OCI-LY7 (cell line): ENCODE data around the gene STON2. TPM values are rescaled to one million over a fixed set of nuclear protein-coding genes. Genes with fewer than 3 reads are reported as not detected.
A peak's percentile ranks its signal among the peaks of the same experiment; 100 is the strongest.

Experiments
- BruUV-seq: library from RNA; stranded (reverse); fragments of 400-500 nt; replicated peaks from 2 replicates; lab custom pipeline; 2021; lab: Mats Ljungman, UMichigan
- CTCF ChIA-PET: fragments of 300-600 bp; sonication (Branson Sonifier 250); formaldehyde crosslinking; loops from one replicate; lab custom pipeline; 2022; ENCODE audit warnings: antibody characterized with exemption; ENCODE audit not compliant: unreplicated experiment; lab: Charles Lee
- POLR2A ChIA-PET: fragments of 300-600 bp; sonication (Branson Sonifier 250); formaldehyde crosslinking; loops from one replicate; lab custom pipeline; 2022; ENCODE audit warnings: antibody characterized with exemption; lab: Charles Lee
- DNase-seq: peaks from one replicate; pipeline ENCODE4 v3.0.0-alpha.2; 2015; ENCODE audit warnings: low spot score
- H2AFZ ChIP-seq: fragments of 200-600 bp; sonication (generic), shearing (Covaris generic); 2 replicates; pipeline ENCODE4 v1.6.1; 2014; ENCODE audit warnings: mild to moderate bottlenecking, antibody characterized with exemption, low read length, moderate library complexity
- H3K27ac ChIP-seq: fragments of 200-600 bp; sonication (generic); 2 replicates; pipeline ENCODE4 v1.5.1; 2014; ENCODE audit warnings: mixed run types, low read depth, mild to moderate bottlenecking, moderate library complexity, low read length, inconsistent platforms; ENCODE audit not compliant: poor library complexity, severe bottlenecking
- H3K36me3 ChIP-seq: fragments of 200-600 bp; sonication (generic); 2 replicates; pipeline ENCODE4 v1.6.1; 2014; ENCODE audit warnings: mild to moderate bottlenecking, antibody characterized with exemption, low read length, moderate library complexity, mixed read lengths; ENCODE audit not compliant: insufficient read depth
- H3K4me1 ChIP-seq: fragments of 200-600 bp; sonication (generic); 2 replicates; pipeline ENCODE4 v1.5.1; 2014; ENCODE audit warnings: mild to moderate bottlenecking, low read length; ENCODE audit not compliant: insufficient read depth, poor library complexity, severe bottlenecking
- H3K4me2 ChIP-seq: fragments of 200-600 bp; sonication (generic); 2 replicates; pipeline ENCODE4 v1.6.1; 2014; ENCODE audit warnings: mild to moderate bottlenecking, low read length
- H3K4me3 ChIP-seq: fragments of 200-600 bp; sonication (generic); 2 replicates; pipeline ENCODE4 v1.5.1; 2014; ENCODE audit warnings: mild to moderate bottlenecking, low read depth, low read length; ENCODE audit not compliant: poor library complexity, severe bottlenecking
- H3K79me2 ChIP-seq: fragments of 200-600 bp; sonication (generic); 2 replicates; pipeline ENCODE4 v1.6.1; 2016; ENCODE audit warnings: low read depth, mild to moderate bottlenecking, low read length, moderate library complexity, mixed read lengths; ENCODE audit not compliant: insufficient read depth
- H3K9me2 ChIP-seq: fragments of 200-600 bp; sonication (generic); 2 replicates; pipeline ENCODE4 v1.6.1; 2016; ENCODE audit warnings: mild to moderate bottlenecking, low read length, mixed read lengths; ENCODE audit not compliant: insufficient read depth
- H3K9me3 ChIP-seq: fragments of 200-600 bp; sonication (generic); 2 replicates; pipeline ENCODE4 v1.6.1; 2014; ENCODE audit warnings: mild to moderate bottlenecking, mixed run types, low read length, mixed read lengths
- H4K20me1 ChIP-seq: fragments of 200-600 bp; sonication (generic); 2 replicates; pipeline ENCODE4 v1.6.1; 2014; ENCODE audit warnings: mild to moderate bottlenecking, antibody characterized with exemption, low read length, moderate library complexity, mixed read lengths; ENCODE audit not compliant: insufficient read depth
- CTCF ChIP-seq: fragments of 200-600 bp; sonication (generic); conservative IDR thresholded peaks from 2 replicates; pipeline ENCODE4 v1.5.1; 2014; ENCODE audit warnings: mild to moderate bottlenecking, antibody characterized with exemption, low read length, moderate library complexity, mixed read lengths
- EZH2phosphoT487 ChIP-seq: fragments of 200-600 bp; sonication (generic); IDR thresholded peaks from 2 replicates; pipeline ENCODE4 v1.6.1; 2018; ENCODE audit warnings: low read depth, borderline replicate concordance, mild to moderate bottlenecking, mixed run types, antibody characterized with exemption, low read length, moderate library complexity, mixed read lengths
- intact Hi-C: fragments of 100-400 bp; cut with micrococcal nuclease; formaldehyde crosslinking; loops from one replicate; pipeline ENCODE4 v1.10.0; 2022; ENCODE audit not compliant: unreplicated experiment
- total RNA-seq, 2 experiments: library from RNA; depleted of rRNA in 1 of 2; stranded (reverse); fragments of >200 nt in 1 of 2; shearing (Covaris generic) in 1 of 2; gene quantifications; 2 replicates each; pipeline ENCODE4 v1.2.3, GENCODE V29; 2014 to 2022

Gene STON2
- total RNA-seq, 2 experiments from 2014 or later = 0.25 TPM; not detected in 1

GRCh38 chr14:81303258-81303935, 96.7 kb downstream of the STON2 start:
- Histone ChIP-seq H3K27ac (no peak overlapping the region), H3K36me3 (no peaks in the 10 kb centered on the region), H3K4me1 (peaks cover 13% of the 10 kb centered on the region), H3K4me2 (no peak overlapping the region), H3K79me2 (no peaks in the 10 kb centered on the region), H3K9me2 (no peaks in the 10 kb centered on the region), H2AFZ (peak overlapping the region; percentile 15; the same call in 1 of the 2 replicates), H3K9me3 (no peaks in the 10 kb centered on the region), H4K20me1 (no peaks in the 10 kb centered on the region), H3K4me3 (no peak overlapping the region)
- ChIA-PET CTCF (no interaction called here), POLR2A (no interaction called here)
- no TSS peak for BruUV-seq
- intact Hi-C loops = no loop called here
- DNase-seq = peak; percentile 56
- TF ChIP-seq CTCF = no peak
- no peak for TF ChIP-seq EZH2phosphoT487

GRCh38 chr14:81302638-81303037, 97.5 kb downstream of the STON2 start:
- ChIA-PET POLR2A (no interaction called here), CTCF (no interaction called here)
- DNase-seq = peak; percentile 35
- Histone ChIP-seq H4K20me1 (no peaks in the 10 kb centered on the region), H3K79me2 (no peaks in the 10 kb centered on the region), H3K9me3 (no peaks in the 10 kb centered on the region), H3K9me2 (no peaks in the 10 kb centered on the region), H2AFZ (peak overlapping the region; percentile 15; the same call in 1 of the 2 replicates), H3K4me1 (peaks cover 13% of the 10 kb centered on the region), H3K27ac (no peak overlapping the region), H3K36me3 (no peaks in the 10 kb centered on the region), H3K4me2 (no peak overlapping the region), H3K4me3 (no peak overlapping the region)
- no TSS peak for BruUV-seq
- TF ChIP-seq CTCF = peak; percentile 58; the same call in 1 of the 2 replicates
- no peak for TF ChIP-seq EZH2phosphoT487
- intact Hi-C loops = no loop called here

GRCh38 chr14:81301813-81302212, 98.3 kb downstream of the STON2 start:
- Histone ChIP-seq H3K4me3 (no peak overlapping the region), H3K9me2 (no peaks in the 10 kb centered on the region), H3K4me2 (no peak overlapping the region), H3K9me3 (no peaks in the 10 kb centered on the region), H3K4me1 (peaks cover 13% of the 10 kb centered on the region), H3K36me3 (no peaks in the 10 kb centered on the region), H3K27ac (no peak overlapping the region), H2AFZ (no peak overlapping the region), H3K79me2 (no peaks in the 10 kb centered on the region), H4K20me1 (no peaks in the 10 kb centered on the region)
- TF ChIP-seq CTCF = no peak
- TF ChIP-seq EZH2phosphoT487 = no peak
- DNase-seq = no peak
- ChIA-PET CTCF (no interaction called here), POLR2A (interaction anchor here (0.7 kb wide), 1 partner anchor 170 kb away, joined by 4 read pairs; no protein-coding TSS in a partner anchor)
- intact Hi-C loops = no loop called here
- BruUV-seq = no TSS peak
